ENCODE measurements around the gene MRPL20.

DNA sequence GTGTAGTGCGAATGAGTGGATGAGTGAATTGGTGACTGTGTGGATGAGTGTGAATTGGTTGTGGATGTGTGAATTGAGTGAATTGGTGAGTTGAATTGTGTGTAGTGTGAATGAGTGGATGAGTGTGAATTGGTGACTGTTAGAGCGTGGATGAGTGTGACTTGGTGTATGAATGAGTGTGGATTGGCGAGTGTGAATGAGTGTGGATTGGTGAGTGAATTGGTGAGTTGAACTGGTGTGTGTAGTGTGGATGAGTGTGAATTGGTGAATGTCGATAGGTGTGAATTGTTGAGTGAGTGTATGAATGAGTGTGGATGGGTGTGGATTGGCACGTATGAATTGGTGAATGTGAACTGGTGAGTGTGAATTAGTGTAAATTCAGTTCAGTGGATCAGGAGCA lies 39.8 kb downstream of the MRPL20 start:
- TF ChIP-seq, protein P1, sequence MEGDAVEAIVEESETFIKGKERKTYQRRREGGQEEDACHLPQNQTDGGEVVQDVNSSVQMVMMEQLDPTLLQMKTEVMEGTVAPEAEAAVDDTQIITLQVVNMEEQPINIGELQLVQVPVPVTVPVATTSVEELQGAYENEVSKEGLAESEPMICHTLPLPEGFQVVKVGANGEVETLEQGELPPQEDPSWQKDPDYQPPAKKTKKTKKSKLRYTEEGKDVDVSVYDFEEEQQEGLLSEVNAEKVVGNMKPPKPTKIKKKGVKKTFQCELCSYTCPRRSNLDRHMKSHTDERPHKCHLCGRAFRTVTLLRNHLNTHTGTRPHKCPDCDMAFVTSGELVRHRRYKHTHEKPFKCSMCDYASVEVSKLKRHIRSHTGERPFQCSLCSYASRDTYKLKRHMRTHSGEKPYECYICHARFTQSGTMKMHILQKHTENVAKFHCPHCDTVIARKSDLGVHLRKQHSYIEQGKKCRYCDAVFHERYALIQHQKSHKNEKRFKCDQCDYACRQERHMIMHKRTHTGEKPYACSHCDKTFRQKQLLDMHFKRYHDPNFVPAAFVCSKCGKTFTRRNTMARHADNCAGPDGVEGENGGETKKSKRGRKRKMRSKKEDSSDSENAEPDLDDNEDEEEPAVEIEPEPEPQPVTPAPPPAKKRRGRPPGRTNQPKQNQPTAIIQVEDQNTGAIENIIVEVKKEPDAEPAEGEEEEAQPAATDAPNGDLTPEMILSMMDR (conservative IDR thresholded peaks at IDR 0.05 in 1 of 2, IDR thresholded peaks at IDR 0.05 in 1 of 2; ENCODE audit: low read depth in 1 of 2, low read length in 2 of 2) = no peak
- no peak for TF ChIP-seq EZH2 (IDR thresholded peaks at IDR 0.05; ENCODE audit: low read length, missing control alignments)

All from fibroblast of lung (primary cell).